ENCODE measurements around the gene SURF1. TPM values are rescaled to one million over a fixed set of nuclear protein-coding genes. Genes with fewer than 3 reads are reported as not detected.

The SURF1 gene
- 36.2 to 49.0 TPM (median 43.1 TPM) in 5 replicates for total RNA-seq (2022; extraction: Qiagen RNA extraction)

GRCh38 chr9:133356391-133357091 lies at the start of gene SURF1, which contains the start of gene SURF2:
TSS of gene SURF1 (minus strand) at chr9:133356487. CDS start at chr9:133356453, 34 bp downstream.
TSS of gene SURF2 (plus strand) at chr9:133356550. CDS start at chr9:133356593, 43 bp downstream.

GRCh38 chr9:133375724-133376654 lies 19.7 kb upstream of the SURF1 start, which contains the start of the genes STKLD1 and SURF4:
TSS of gene STKLD1 (plus strand) at chr9:133376366. CDS start at chr9:133376474, 108 bp downstream.
TSS of gene SURF4 (minus strand) at chr9:133376060. CDS start at chr9:133375969, 91 bp downstream.

GRCh38 chr9:133347985-133348717 lies 8.1 kb downstream of the SURF1 start, which contains the start of the genes MED22 and RPL7A:
TSS of gene MED22 (minus strand) at chr9:133348131. CDS start at chr9:133346662, 1,469 bp downstream.
TSS of gene RPL7A (plus strand) at chr9:133348218. CDS start at chr9:133348244, 26 bp downstream.

DNA sequence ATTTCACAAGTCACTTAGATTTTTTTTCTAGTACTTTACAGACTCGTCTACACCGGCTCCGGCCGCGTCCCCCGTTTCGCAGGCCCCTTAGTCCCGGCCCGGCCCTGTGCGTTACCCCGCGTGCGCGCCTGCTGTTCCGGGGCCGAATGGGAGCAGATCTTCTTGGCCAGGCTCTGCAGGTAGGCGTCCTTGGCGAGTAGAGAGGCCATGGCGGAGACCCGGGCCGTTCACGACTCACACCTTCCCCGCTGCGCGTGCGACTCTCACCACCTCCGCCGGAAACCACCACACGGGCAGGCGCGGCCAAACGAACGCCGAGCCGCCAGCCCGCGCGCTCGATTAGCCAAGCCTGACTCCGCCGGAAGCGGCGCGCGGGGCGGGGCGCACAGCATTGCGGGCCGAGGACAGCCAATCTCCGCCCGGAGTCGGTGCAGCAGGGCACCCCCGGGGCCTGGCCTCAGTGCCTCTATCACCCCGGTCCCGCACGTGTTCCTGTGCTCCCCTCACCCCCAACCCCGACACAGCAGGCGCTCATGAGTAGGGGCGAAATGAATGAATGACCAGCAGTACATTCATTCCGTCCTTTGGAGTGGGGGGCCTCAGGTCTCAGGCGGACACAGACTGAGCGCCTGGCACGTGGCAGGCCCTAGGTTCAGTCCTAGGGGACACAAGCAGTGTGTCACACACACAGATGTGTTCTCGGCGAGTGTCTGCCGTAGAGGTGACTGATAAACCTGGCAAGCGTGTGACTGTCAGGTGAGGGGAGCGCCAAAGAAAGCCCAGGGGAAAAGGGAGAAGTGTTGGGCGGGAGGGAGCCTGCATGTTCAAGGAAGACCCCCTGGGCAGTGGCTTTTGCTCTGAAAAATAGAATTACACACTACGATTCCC lies 20.1 kb downstream of the SURF1 start, which contains the start of gene SURF6:
TSS of gene SURF6 (minus strand) at position 265 of the 888 bp plus-strand sequence. CDS start at position 209, 56 bp downstream.

Other genes starting within 250 kb of the SURF1 start
- 18.7 to 29.5 TPM (median 28.0 TPM) in 5 replicates for gene RALGDS, start 235.2 kb downstream of the SURF1 start, total RNA-seq (2022; extraction: Qiagen RNA extraction)
- 1.3 to 3.0 TPM (median 2.6 TPM) in 5 replicates for gene GBGT1, start 192.6 kb downstream of the SURF1 start, total RNA-seq (2022; extraction: Qiagen RNA extraction)
- gene OBP2B, start 147.2 kb downstream of the SURF1 start, total RNA-seq (2022; extraction: Qiagen RNA extraction) = not detected in 5 replicates
- not detected in 5 replicates for gene ABO, start 81.3 kb downstream of the SURF1 start, total RNA-seq (2022; extraction: Qiagen RNA extraction)
- 20.7 to 30.7 TPM (median 25.6 TPM) in 5 replicates for gene SURF6, start 20.3 kb downstream of the SURF1 start, total RNA-seq (2022; extraction: Qiagen RNA extraction)
- gene MED22, start 8.4 kb downstream of the SURF1 start, total RNA-seq (2022; extraction: Qiagen RNA extraction) = 20.9 to 35.2 TPM (median 33.6 TPM) in 5 replicates
- gene RPL7A, start 8.3 kb downstream of the SURF1 start, total RNA-seq (2022; extraction: Qiagen RNA extraction) = 3,292 to 3,461 TPM (median 3,420 TPM) in 5 replicates
- 44.5 to 60.0 TPM (median 47.0 TPM) in 5 replicates for gene SURF2, start 63 bp upstream of the SURF1 start, total RNA-seq (2022; extraction: Qiagen RNA extraction)
- 175 to 207 TPM (median 199 TPM) in 5 replicates for gene SURF4, start 19.6 kb upstream of the SURF1 start, total RNA-seq (2022; extraction: Qiagen RNA extraction)
- 0.71 to 1.3 TPM (median 0.96 TPM) in 5 replicates for gene STKLD1, start 19.9 kb upstream of the SURF1 start, total RNA-seq (2022; extraction: Qiagen RNA extraction)
- gene REXO4, start 61.5 kb upstream of the SURF1 start, total RNA-seq (2022; extraction: Qiagen RNA extraction) = 34.5 to 39.9 TPM (median 37.4 TPM) in 5 replicates
- gene ADAMTS13, start 65.9 kb upstream of the SURF1 start, total RNA-seq (2022; extraction: Qiagen RNA extraction) = 0.36 to 0.78 TPM (median 0.76 TPM) in 5 replicates
- 2.8 to 4.9 TPM (median 4.9 TPM) in 5 replicates for gene CACFD1, start 103.5 kb upstream of the SURF1 start, total RNA-seq (2022; extraction: Qiagen RNA extraction)
- 15.1 to 24.6 TPM (median 22.6 TPM) in 5 replicates for gene SLC2A6, start 122.6 kb upstream of the SURF1 start, total RNA-seq (2022; extraction: Qiagen RNA extraction)
- not detected in 5 replicates for gene MYMK, start 168.5 kb upstream of the SURF1 start, total RNA-seq (2022; extraction: Qiagen RNA extraction)
- not detected in 5 replicates for gene ADAMTSL2, start 178.2 kb upstream of the SURF1 start, total RNA-seq (2022; extraction: Qiagen RNA extraction)